Vagina (tissue), 2 donors: ENCODE results near the gene PKLR.

ENCODE experiments used
- POLR2A ChIP-seq, 2 donors: fragments of 450-650 bp; IDR thresholded peaks; one replicate each; pipeline ENCODE4 v1.6.1; 2017; ENCODE audit warnings: antibody characterized with exemption in 2 of 2, mild to moderate bottlenecking in 2 of 2, moderate library complexity in 2 of 2
- TF ChIP-seq, protein P1 (sequence below), 3 experiments: fragments of 450-650 bp in 2 of 3; fragments of 200-600 bp in 1 of 3; sonication (generic) in 1 of 3; IDR thresholded peaks; one replicate each; pipeline ENCODE4 v1.5.1; 2017 to 2019; ENCODE audit warnings: antibody characterized with exemption in 3 of 3, mild to moderate bottlenecking in 2 of 3, moderate library complexity in 2 of 3

DNA sequence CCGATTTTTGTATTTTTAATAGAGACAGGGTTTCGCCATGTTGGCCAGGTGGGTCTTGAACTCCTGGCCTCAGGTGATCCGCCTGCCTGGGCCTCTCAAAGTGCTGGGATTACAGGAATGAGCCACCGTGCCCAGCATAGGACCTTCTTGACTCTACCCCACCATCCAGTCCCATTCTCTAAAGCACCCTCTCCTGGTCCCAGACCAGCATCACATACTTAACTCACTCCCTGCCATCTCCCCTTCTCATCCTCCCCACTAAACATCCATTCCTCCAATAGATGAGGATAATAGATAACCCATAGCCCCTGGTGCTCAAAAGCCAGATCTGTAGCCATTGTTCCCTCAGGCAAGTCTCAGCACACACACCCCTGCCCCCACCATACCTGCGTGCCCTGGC lies 48.0 kb downstream of the PKLR start:
- TF ChIP-seq, protein P1, sequence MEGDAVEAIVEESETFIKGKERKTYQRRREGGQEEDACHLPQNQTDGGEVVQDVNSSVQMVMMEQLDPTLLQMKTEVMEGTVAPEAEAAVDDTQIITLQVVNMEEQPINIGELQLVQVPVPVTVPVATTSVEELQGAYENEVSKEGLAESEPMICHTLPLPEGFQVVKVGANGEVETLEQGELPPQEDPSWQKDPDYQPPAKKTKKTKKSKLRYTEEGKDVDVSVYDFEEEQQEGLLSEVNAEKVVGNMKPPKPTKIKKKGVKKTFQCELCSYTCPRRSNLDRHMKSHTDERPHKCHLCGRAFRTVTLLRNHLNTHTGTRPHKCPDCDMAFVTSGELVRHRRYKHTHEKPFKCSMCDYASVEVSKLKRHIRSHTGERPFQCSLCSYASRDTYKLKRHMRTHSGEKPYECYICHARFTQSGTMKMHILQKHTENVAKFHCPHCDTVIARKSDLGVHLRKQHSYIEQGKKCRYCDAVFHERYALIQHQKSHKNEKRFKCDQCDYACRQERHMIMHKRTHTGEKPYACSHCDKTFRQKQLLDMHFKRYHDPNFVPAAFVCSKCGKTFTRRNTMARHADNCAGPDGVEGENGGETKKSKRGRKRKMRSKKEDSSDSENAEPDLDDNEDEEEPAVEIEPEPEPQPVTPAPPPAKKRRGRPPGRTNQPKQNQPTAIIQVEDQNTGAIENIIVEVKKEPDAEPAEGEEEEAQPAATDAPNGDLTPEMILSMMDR (IDR thresholded peaks at IDR 0.05), result no peak
- no peak for TF ChIP-seq POLR2A (IDR thresholded peaks at IDR 0.05)
